ENCODE results near the gene RAB36.

The RAB36 gene

GRCh38 chr22:23182309-23183060 is 37.2 kb downstream of the RAB36 start:
- peak overlapping the region; percentile 95 for H3K9ac ChIP-seq (ENCODE audit: insufficient read length, low read depth)
- no peak for DNase-seq (ENCODE audit: low read depth, low spot score)
- peaks cover 4% of the 10 kb centered on the region; the same call in 1 of the 2 replicates for H3K9me3 ChIP-seq (ENCODE audit: insufficient read depth, low read length)
- peak overlapping the region; percentile 85 for H3K4me3 ChIP-seq (ENCODE audit: insufficient read length, low read depth)
- H3K4me1 ChIP-seq (ENCODE audit: insufficient read depth, insufficient read length): peaks cover 18% of the 10 kb centered on the region
- peaks cover 34% of the 10 kb centered on the region for H3K36me3 ChIP-seq (ENCODE audit: insufficient read depth, insufficient read length, low read length)
- TF ChIP-seq SUZ12 (IDR thresholded peaks at IDR 0.05; ENCODE audit: extremely low read depth, insufficient read depth, insufficient read length): no peak
- no peak for TF ChIP-seq YY1 (IDR thresholded peaks at IDR 0.05; ENCODE audit: insufficient read depth, insufficient read length)
- TF ChIP-seq ZNF274 (IDR thresholded peaks at IDR 0.05; ENCODE audit: low read depth, low read length): no peak
- H3K27me3 ChIP-seq (ENCODE audit: insufficient read depth, insufficient read length): no peaks in the 10 kb centered on the region

- Histone ChIP-seq H3K4me1 (ENCODE audit: insufficient read depth, insufficient read length) (peaks cover 20% of the 10 kb centered on the region), H3K9ac (ENCODE audit: insufficient read length, low read depth) (peak overlapping the region; percentile 95)
- peak; percentile 81 for DNase-seq (ENCODE audit: low read depth, low spot score)
These were observed 37.9 kb downstream of the RAB36 start for GRCh38 chr22:23183061-23183698.

GRCh38 chr22:23184100-23184763 is 39.0 kb downstream of the RAB36 start:
- H3K9ac ChIP-seq (ENCODE audit: insufficient read length, low read depth): peak overlapping the region; percentile 42

More at GRCh38 chr22:23183061-23183698, 37.9 kb downstream of the RAB36 start:
- no peaks in the 10 kb centered on the region for H3K27me3 ChIP-seq (ENCODE audit: insufficient read depth, insufficient read length)
- H3K36me3 ChIP-seq (ENCODE audit: insufficient read depth, insufficient read length, low read length): peaks cover 40% of the 10 kb centered on the region
- no peaks in the 10 kb centered on the region for H3K9me3 ChIP-seq (ENCODE audit: insufficient read depth, low read length)
- H3K4me3 ChIP-seq (ENCODE audit: insufficient read length, low read depth): peak overlapping the region; percentile 85
- TF ChIP-seq SUZ12 (IDR thresholded peaks at IDR 0.05; ENCODE audit: extremely low read depth, insufficient read depth, insufficient read length) (no peak), YY1 (IDR thresholded peaks at IDR 0.05; ENCODE audit: insufficient read depth, insufficient read length) (no peak), ZNF274 (IDR thresholded peaks at IDR 0.05; ENCODE audit: low read depth, low read length) (no peak)

GRCh38 chr22:23184764-23185113 is 39.5 kb downstream of the RAB36 start:
- Histone ChIP-seq H3K4me1 (ENCODE audit: insufficient read depth, insufficient read length) (peaks cover 13% of the 10 kb centered on the region), H3K36me3 (ENCODE audit: insufficient read depth, insufficient read length, low read length) (peaks cover 47% of the 10 kb centered on the region), H3K9me3 (ENCODE audit: insufficient read depth, low read length) (no peaks in the 10 kb centered on the region), H3K27me3 (ENCODE audit: insufficient read depth, insufficient read length) (no peaks in the 10 kb centered on the region), H3K4me3 (ENCODE audit: insufficient read length, low read depth) (no peak overlapping the region), H3K9ac (ENCODE audit: insufficient read length, low read depth) (peak overlapping the region; percentile 32)
- DNase-seq (ENCODE audit: low read depth, low spot score): no peak
- TF ChIP-seq YY1 (IDR thresholded peaks at IDR 0.05; ENCODE audit: insufficient read depth, insufficient read length): no peak

More at GRCh38 chr22:23184100-23184763, 39.0 kb downstream of the RAB36 start:
- peaks cover 43% of the 10 kb centered on the region for H3K36me3 ChIP-seq (ENCODE audit: insufficient read depth, insufficient read length, low read length)
- no peaks in the 10 kb centered on the region for H3K27me3 ChIP-seq (ENCODE audit: insufficient read depth, insufficient read length)
- no peaks in the 10 kb centered on the region for H3K9me3 ChIP-seq (ENCODE audit: insufficient read depth, low read length)
- TF ChIP-seq ZNF274 (IDR thresholded peaks at IDR 0.05; ENCODE audit: low read depth, low read length): no peak
- no peak for TF ChIP-seq SUZ12 (IDR thresholded peaks at IDR 0.05; ENCODE audit: extremely low read depth, insufficient read depth, insufficient read length)
- TF ChIP-seq YY1 (IDR thresholded peaks at IDR 0.05; ENCODE audit: insufficient read depth, insufficient read length): no peak
- DNase-seq (ENCODE audit: low read depth, low spot score): no peak
- H3K4me3 ChIP-seq (ENCODE audit: insufficient read length, low read depth): no peak overlapping the region
- peaks cover 15% of the 10 kb centered on the region for H3K4me1 ChIP-seq (ENCODE audit: insufficient read depth, insufficient read length)

GRCh38 chr22:23187211-23187610 is 41.9 kb downstream of the RAB36 start:
- Histone ChIP-seq H3K36me3 (ENCODE audit: insufficient read depth, insufficient read length, low read length) (peaks cover 57% of the 10 kb centered on the region), H3K9me3 (ENCODE audit: insufficient read depth, low read length) (no peaks in the 10 kb centered on the region), H3K4me3 (ENCODE audit: insufficient read length, low read depth) (no peak overlapping the region), H3K9ac (ENCODE audit: insufficient read length, low read depth) (no peak overlapping the region), H3K27me3 (ENCODE audit: insufficient read depth, insufficient read length) (no peaks in the 10 kb centered on the region), H3K4me1 (ENCODE audit: insufficient read depth, insufficient read length) (peaks cover 11% of the 10 kb centered on the region)
- no peak for DNase-seq (ENCODE audit: low read depth, low spot score)
- TF ChIP-seq ZNF274 (IDR thresholded peaks at IDR 0.05; ENCODE audit: low read depth, low read length): no peak
- TF ChIP-seq YY1 (IDR thresholded peaks at IDR 0.05; ENCODE audit: insufficient read depth, insufficient read length): no peak
- TF ChIP-seq SUZ12 (IDR thresholded peaks at IDR 0.05; ENCODE audit: extremely low read depth, insufficient read depth, insufficient read length): no peak

GRCh38 chr22:23187871-23188700 is 42.8 kb downstream of the RAB36 start:
- H3K36me3 ChIP-seq (ENCODE audit: insufficient read depth, insufficient read length, low read length): peaks cover 59% of the 10 kb centered on the region
- H3K4me3 ChIP-seq (ENCODE audit: insufficient read length, low read depth): no peak overlapping the region
- TF ChIP-seq ZNF274 (IDR thresholded peaks at IDR 0.05; ENCODE audit: low read depth, low read length) (no peak), YY1 (IDR thresholded peaks at IDR 0.05; ENCODE audit: insufficient read depth, insufficient read length) (no peak), SUZ12 (IDR thresholded peaks at IDR 0.05; ENCODE audit: extremely low read depth, insufficient read depth, insufficient read length) (no peak)
- H3K4me1 ChIP-seq (ENCODE audit: insufficient read depth, insufficient read length): peaks cover 13% of the 10 kb centered on the region
- H3K9ac ChIP-seq (ENCODE audit: insufficient read length, low read depth): no peak overlapping the region
- no peaks in the 10 kb centered on the region for H3K27me3 ChIP-seq (ENCODE audit: insufficient read depth, insufficient read length)
- no peak for DNase-seq (ENCODE audit: low read depth, low spot score)
- H3K9me3 ChIP-seq (ENCODE audit: insufficient read depth, low read length): no peaks in the 10 kb centered on the region

Data from NT2/D1 (cell line).